ENCODE measurements around the gene EARS2. TPM values are rescaled to one million over a fixed set of nuclear protein-coding genes. Genes with fewer than 3 reads are reported as not detected.

Gene EARS2
- polyA plus RNA-seq, result 10 to 100 TPM; 12.1 to 12.8 TPM

DNA sequence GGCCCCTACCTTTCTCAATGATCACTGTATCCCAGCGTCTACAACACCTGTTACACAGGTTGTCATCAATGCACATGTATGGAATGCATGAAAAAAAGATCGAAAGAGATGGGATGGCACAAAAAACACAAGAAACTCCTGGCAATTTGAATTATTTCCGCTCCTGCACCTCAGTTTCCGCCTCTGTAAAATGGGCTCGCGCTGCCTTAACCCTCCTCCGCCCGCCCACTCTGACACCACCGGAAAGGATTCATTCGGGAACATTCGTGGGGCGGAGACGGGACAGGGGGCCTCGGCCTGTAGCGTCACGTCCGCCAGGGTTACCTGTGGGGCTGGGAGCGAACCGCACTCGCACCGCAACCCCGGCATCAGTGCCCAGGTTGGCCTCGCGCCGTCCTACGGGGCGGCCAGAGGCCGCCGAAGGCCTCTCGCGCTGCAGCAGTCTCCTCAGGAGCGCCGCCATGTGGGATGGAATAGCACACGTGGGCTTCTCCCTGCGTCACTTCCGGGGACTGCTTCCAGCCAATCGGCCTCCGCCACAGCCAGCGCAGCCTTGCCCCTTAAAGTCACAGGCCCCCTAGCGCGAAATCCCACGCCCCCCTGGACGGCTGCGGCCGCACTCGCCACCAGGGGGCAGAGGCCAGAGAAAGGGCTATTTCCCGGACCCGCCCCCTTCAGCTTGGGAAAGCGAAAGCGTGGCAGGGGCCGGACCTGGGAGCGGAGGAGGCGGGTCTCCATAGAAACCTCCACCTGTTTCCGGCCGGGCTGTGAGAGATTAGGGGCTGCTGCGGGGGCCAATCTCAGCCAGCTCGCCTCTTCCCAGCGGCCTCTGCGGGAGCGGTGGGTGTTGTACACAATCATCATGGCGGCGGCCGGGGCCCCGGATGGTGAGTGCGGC lies at the start of gene EARS2, which contains the start of gene UBFD1:
TSS of gene EARS2 (minus strand) at position 470 of the 898 bp plus-strand sequence. CDS start at position 463, 7 bp downstream.
TSS of gene UBFD1 (plus strand) at position 847 of the 898 bp plus-strand sequence. CDS start at position 863, 16 bp downstream.
- Histone ChIP-seq H3K4me1 (ENCODE audit: control insufficient read depth in 2 of 2, insufficient read depth in 2 of 2, low read length in 1 of 2) (no peaks in the 10 kb centered on the region), H3K4me3 (ENCODE audit: low read depth in 1 of 2, low read length in 2 of 2) (peak within 1 kb of the TSS; percentile 96 to 98), H3K27ac (ENCODE audit: low read depth in 2 of 2, low read length in 1 of 2) (peak within 1 kb of the TSS; percentile 81 to 91), H3K36me3 (ENCODE audit: control insufficient read depth in 2 of 2, insufficient read depth in 2 of 2, low read length in 1 of 2) (peaks cover 7 to 11% of the 10 kb centered on the region in 2 donors), H3K27me3 (ENCODE audit: control insufficient read depth in 1 of 2, insufficient read depth in 2 of 2, low read length in 2 of 2) (no peaks in the 10 kb centered on the region), H3K9me3 (ENCODE audit: control insufficient read depth in 2 of 2, insufficient read depth in 1 of 2, low read depth in 1 of 2, low read length in 1 of 2) (no peaks in the 10 kb centered on the region)
- 1 to 2% methylated on average over 64 to 65 of the region's 65 CpGs for WGBS, 2 donors

- Histone ChIP-seq H3K36me3 (ENCODE audit: control insufficient read depth in 2 of 2, insufficient read depth in 2 of 2, low read length in 1 of 2) (peaks cover 0 to 5% of the 10 kb centered on the region in 2 donors), H3K27me3 (ENCODE audit: control insufficient read depth in 1 of 2, insufficient read depth in 2 of 2, low read length in 2 of 2) (no peaks in the 10 kb centered on the region), H3K4me3 (ENCODE audit: low read depth in 1 of 2, low read length in 2 of 2) (no peak overlapping the region), H3K9me3 (ENCODE audit: control insufficient read depth in 2 of 2, insufficient read depth in 1 of 2, low read depth in 1 of 2, low read length in 1 of 2) (no peaks in the 10 kb centered on the region), H3K4me1 (ENCODE audit: control insufficient read depth in 2 of 2, insufficient read depth in 2 of 2, low read length in 1 of 2) (peaks cover 3 to 4% of the 10 kb centered on the region in 2 donors), H3K27ac (ENCODE audit: low read depth in 2 of 2, low read length in 1 of 2) (no peak overlapping the region)
- WGBS, 2 donors, result 82 to 86% methylated on average over 11 of the region's 11 CpGs
These were observed 40.0 kb upstream of the EARS2 start for GRCh38 chr16:23597003-23597756.

GRCh38 chr16:23595951-23596720 lies 39.0 kb upstream of the EARS2 start, which contains the start of gene NDUFAB1:
Gene NDUFAB1 (minus strand): TSS chr16:23596316. CDS start chr16:23596290, 26 bp downstream.
- peaks cover 3 to 4% of the 10 kb centered on the region in 2 donors for H3K4me1 ChIP-seq (ENCODE audit: control insufficient read depth in 2 of 2, insufficient read depth in 2 of 2, low read length in 1 of 2)
- peaks cover 0 to 14% of the 10 kb centered on the region in 2 donors for H3K36me3 ChIP-seq (ENCODE audit: control insufficient read depth in 2 of 2, insufficient read depth in 2 of 2, low read length in 1 of 2)
- H3K27me3 ChIP-seq (ENCODE audit: control insufficient read depth in 1 of 2, insufficient read depth in 2 of 2, low read length in 2 of 2), result no peaks in the 10 kb centered on the region
- H3K9me3 ChIP-seq (ENCODE audit: control insufficient read depth in 2 of 2, insufficient read depth in 1 of 2, low read depth in 1 of 2, low read length in 1 of 2), result no peaks in the 10 kb centered on the region
- 2% methylated on average over 61 to 67 of the region's 67 CpGs for WGBS, 2 donors
- peak within 1 kb of the TSS; percentile 87 to 98 for H3K4me3 ChIP-seq (ENCODE audit: low read depth in 1 of 2, low read length in 2 of 2)
- H3K27ac ChIP-seq (ENCODE audit: low read depth in 2 of 2, low read length in 1 of 2), result peak within 1 kb of the TSS; percentile 29 to 83

DNA sequence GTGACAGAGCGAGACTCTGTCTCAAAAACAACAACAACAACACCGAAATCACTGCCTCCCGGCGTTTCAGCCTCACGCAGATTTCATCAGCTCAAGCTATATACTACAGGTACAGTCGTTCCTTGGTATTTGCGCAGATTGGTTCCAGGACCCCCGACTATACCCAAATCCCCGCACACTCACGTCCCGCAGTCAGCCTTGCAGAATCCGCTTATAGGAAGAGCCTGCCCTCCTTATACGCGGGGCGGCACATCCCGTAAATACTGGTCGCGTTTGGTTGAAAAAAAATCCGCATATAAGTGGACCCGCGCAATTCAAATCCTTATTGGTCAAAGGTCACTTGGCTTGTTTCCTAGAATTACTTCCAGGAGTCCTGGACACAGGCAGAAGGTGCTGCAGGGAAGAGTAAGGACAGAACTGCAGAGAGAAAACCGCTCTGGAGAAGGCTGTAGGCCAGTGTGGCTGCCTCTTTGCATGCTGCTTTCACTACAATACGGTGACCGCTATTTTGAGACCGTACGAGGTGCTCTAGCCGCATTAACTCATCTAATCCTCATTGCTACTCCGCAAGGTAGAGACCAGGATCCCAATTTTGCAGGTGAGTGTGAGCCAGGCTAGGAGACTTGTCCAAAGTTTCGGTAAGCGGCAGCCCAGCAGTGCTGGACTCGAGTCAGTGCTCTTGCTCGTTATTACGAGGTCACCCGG lies 38.2 kb upstream of the EARS2 start:
- Histone ChIP-seq H3K9me3 (ENCODE audit: control insufficient read depth in 2 of 2, insufficient read depth in 1 of 2, low read depth in 1 of 2, low read length in 1 of 2) (no peaks in the 10 kb centered on the region), H3K4me3 (ENCODE audit: low read depth in 1 of 2, low read length in 2 of 2) (peak overlapping the region; percentile 87 to 98), H3K36me3 (ENCODE audit: control insufficient read depth in 2 of 2, insufficient read depth in 2 of 2, low read length in 1 of 2) (peaks cover 0 to 14% of the 10 kb centered on the region in 2 donors), H3K27ac (ENCODE audit: low read depth in 2 of 2, low read length in 1 of 2) (peak overlapping the region; percentile 29 to 83), H3K4me1 (ENCODE audit: control insufficient read depth in 2 of 2, insufficient read depth in 2 of 2, low read length in 1 of 2) (peaks cover 3 to 4% of the 10 kb centered on the region in 2 donors), H3K27me3 (ENCODE audit: control insufficient read depth in 1 of 2, insufficient read depth in 2 of 2, low read length in 2 of 2) (no peaks in the 10 kb centered on the region)
- whole genome bisulfite sequencing, 2 donors, result 17 to 19% methylated on average over 34 of the region's 34 CpGs

- WGBS, 2 donors, result 95 to 96% methylated on average over 12 of the region's 12 CpGs
- Histone ChIP-seq H3K9me3 (ENCODE audit: control insufficient read depth in 2 of 2, insufficient read depth in 1 of 2, low read depth in 1 of 2, low read length in 1 of 2) (no peaks in the 10 kb centered on the region), H3K36me3 (ENCODE audit: control insufficient read depth in 2 of 2, insufficient read depth in 2 of 2, low read length in 1 of 2) (peaks cover 0 to 20% of the 10 kb centered on the region in 2 donors), H3K27ac (ENCODE audit: low read depth in 2 of 2, low read length in 1 of 2) (no peak overlapping the region), H3K4me3 (ENCODE audit: low read depth in 1 of 2, low read length in 2 of 2) (no peak overlapping the region), H3K4me1 (ENCODE audit: control insufficient read depth in 2 of 2, insufficient read depth in 2 of 2, low read length in 1 of 2) (peaks cover 3 to 4% of the 10 kb centered on the region in 2 donors), H3K27me3 (ENCODE audit: control insufficient read depth in 1 of 2, insufficient read depth in 2 of 2, low read length in 2 of 2) (no peaks in the 10 kb centered on the region)
These were observed 37.0 kb upstream of the EARS2 start for GRCh38 chr16:23594186-23594585.

GRCh38 chr16:23590181-23590580 lies 33.0 kb upstream of the EARS2 start:
- H3K36me3 ChIP-seq (ENCODE audit: control insufficient read depth in 2 of 2, insufficient read depth in 2 of 2, low read length in 1 of 2), result peaks cover 4 to 27% of the 10 kb centered on the region in 2 donors
- peaks cover 2 to 4% of the 10 kb centered on the region in 2 donors for H3K4me1 ChIP-seq (ENCODE audit: control insufficient read depth in 2 of 2, insufficient read depth in 2 of 2, low read length in 1 of 2)
- 96 to 97% methylated on average over 3 of the region's 3 CpGs for WGBS, 2 donors

DNA sequence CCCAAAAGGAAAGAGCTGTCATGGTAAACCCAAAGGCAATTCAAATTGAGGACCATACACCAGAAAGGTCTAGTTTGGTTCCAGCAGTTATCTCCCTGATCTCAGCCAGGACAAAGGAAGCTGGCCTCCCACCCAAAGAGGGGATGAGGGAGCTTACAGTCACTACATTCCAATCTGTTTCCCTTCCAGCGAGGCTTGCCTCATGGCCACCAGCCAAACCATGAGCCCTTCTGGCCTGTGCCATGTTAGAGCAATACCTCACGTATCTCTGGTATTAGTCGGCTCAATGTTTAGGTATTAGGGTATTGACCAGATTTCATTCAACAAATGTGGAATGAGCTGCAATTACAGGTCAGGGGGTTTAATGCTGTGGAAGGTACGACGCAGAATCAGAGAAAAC lies 30.6 kb upstream of the EARS2 start:
- Histone ChIP-seq H3K27me3 (ENCODE audit: control insufficient read depth in 1 of 2, insufficient read depth in 2 of 2, low read length in 2 of 2) (no peaks in the 10 kb centered on the region), H3K9me3 (ENCODE audit: control insufficient read depth in 2 of 2, insufficient read depth in 1 of 2, low read depth in 1 of 2, low read length in 1 of 2) (no peaks in the 10 kb centered on the region), H3K4me1 (ENCODE audit: control insufficient read depth in 2 of 2, insufficient read depth in 2 of 2, low read length in 1 of 2) (no peaks in the 10 kb centered on the region), H3K36me3 (ENCODE audit: control insufficient read depth in 2 of 2, insufficient read depth in 2 of 2, low read length in 1 of 2) (peaks cover 14 to 34% of the 10 kb centered on the region in 2 donors), H3K4me3 (ENCODE audit: low read depth in 1 of 2, low read length in 2 of 2) (no peak overlapping the region), H3K27ac (ENCODE audit: low read depth in 2 of 2, low read length in 1 of 2) (no peak overlapping the region)
- WGBS, 2 donors, result 78 to 79% methylated on average over 5 of the region's 5 CpGs

More at GRCh38 chr16:23590181-23590580, 33.0 kb upstream of the EARS2 start:
- no peak overlapping the region for H3K4me3 ChIP-seq (ENCODE audit: low read depth in 1 of 2, low read length in 2 of 2)
- H3K27me3 ChIP-seq (ENCODE audit: control insufficient read depth in 1 of 2, insufficient read depth in 2 of 2, low read length in 2 of 2), result no peaks in the 10 kb centered on the region
- no peaks in the 10 kb centered on the region for H3K9me3 ChIP-seq (ENCODE audit: control insufficient read depth in 2 of 2, insufficient read depth in 1 of 2, low read depth in 1 of 2, low read length in 1 of 2)
- no peak overlapping the region for H3K27ac ChIP-seq (ENCODE audit: low read depth in 2 of 2, low read length in 1 of 2)

- Histone ChIP-seq H3K27ac (ENCODE audit: low read depth in 2 of 2, low read length in 1 of 2) (no peak overlapping the region), H3K4me3 (ENCODE audit: low read depth in 1 of 2, low read length in 2 of 2) (no peak overlapping the region), H3K4me1 (ENCODE audit: control insufficient read depth in 2 of 2, insufficient read depth in 2 of 2, low read length in 1 of 2) (no peaks in the 10 kb centered on the region), H3K36me3 (ENCODE audit: control insufficient read depth in 2 of 2, insufficient read depth in 2 of 2, low read length in 1 of 2) (peaks cover 14 to 24% of the 10 kb centered on the region in 2 donors), H3K9me3 (ENCODE audit: control insufficient read depth in 2 of 2, insufficient read depth in 1 of 2, low read depth in 1 of 2, low read length in 1 of 2) (no peaks in the 10 kb centered on the region), H3K27me3 (ENCODE audit: control insufficient read depth in 1 of 2, insufficient read depth in 2 of 2, low read length in 2 of 2) (no peaks in the 10 kb centered on the region)
- WGBS, 2 donors, result 89% methylated on average over 13 of the region's 14 CpGs
These were observed 27.3 kb upstream of the EARS2 start for GRCh38 chr16:23584186-23585076.

Data from esophagus (tissue), 2 donors.